ENCODE data around the gene DNAJC27.

GRCh38 chr2:24912523-24912922 is 59.2 kb downstream of the DNAJC27 start:
- TF ChIP-seq EP300 (IDR thresholded peaks at IDR 0.05) (no peak), POLR2A (IDR thresholded peaks at IDR 0.05) (no peak)
- TF ChIP-seq, protein P1, sequence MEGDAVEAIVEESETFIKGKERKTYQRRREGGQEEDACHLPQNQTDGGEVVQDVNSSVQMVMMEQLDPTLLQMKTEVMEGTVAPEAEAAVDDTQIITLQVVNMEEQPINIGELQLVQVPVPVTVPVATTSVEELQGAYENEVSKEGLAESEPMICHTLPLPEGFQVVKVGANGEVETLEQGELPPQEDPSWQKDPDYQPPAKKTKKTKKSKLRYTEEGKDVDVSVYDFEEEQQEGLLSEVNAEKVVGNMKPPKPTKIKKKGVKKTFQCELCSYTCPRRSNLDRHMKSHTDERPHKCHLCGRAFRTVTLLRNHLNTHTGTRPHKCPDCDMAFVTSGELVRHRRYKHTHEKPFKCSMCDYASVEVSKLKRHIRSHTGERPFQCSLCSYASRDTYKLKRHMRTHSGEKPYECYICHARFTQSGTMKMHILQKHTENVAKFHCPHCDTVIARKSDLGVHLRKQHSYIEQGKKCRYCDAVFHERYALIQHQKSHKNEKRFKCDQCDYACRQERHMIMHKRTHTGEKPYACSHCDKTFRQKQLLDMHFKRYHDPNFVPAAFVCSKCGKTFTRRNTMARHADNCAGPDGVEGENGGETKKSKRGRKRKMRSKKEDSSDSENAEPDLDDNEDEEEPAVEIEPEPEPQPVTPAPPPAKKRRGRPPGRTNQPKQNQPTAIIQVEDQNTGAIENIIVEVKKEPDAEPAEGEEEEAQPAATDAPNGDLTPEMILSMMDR (IDR thresholded peaks at IDR 0.05) = no peak
